Measurements from ENCODE around the gene MCOLN1.
"Not testable (repeated sequence)": the region's sequence is repeated elsewhere in the genome, so short reads cannot be mapped to it uniquely, and the experiment has no call there.

The MCOLN1 gene

DNA sequence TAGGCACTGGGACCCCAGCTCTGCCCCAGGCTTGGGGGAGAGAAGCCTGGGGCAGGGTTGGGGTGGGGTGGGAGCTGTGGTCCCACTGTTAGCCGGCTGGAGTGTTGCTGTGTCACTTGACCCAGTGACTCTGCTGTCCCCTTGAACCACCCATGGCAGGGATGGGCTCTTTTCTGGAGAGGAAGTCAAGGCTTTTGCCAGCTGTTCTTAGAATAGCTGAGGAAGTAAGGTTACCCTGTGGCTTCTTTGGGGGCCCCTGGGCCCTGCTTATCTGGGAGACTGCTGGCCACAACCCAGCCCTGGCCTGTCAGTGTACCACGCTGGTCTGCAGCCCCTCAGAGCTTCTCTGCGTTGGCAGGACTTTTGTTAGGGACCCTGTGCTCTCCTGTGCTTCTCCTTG is 22.2 kb downstream of the MCOLN1 start:
- DNase-seq = peak; percentile 90 to 95

DNA sequence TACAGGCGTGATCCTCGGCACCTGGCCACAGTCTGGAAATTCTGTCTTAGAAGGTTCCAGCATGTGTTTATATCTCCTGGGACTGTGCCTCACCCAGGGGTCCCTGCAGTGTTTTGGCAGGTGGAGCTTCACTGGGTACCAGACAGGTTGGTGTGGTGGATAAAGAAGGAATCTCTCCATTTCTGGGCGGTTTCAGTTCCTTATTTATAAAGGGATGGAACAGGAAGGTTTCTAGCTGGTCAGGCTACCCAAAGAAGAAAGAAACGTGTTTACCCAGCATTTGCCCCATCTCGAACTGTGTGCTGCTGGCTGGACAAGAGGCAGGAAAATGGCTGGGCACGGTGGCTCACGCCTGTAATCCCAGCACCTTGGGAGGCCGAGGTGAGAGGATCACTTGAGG is 22.9 kb downstream of the MCOLN1 start:
- DNase-seq = peak; percentile 46 to 62

DNA sequence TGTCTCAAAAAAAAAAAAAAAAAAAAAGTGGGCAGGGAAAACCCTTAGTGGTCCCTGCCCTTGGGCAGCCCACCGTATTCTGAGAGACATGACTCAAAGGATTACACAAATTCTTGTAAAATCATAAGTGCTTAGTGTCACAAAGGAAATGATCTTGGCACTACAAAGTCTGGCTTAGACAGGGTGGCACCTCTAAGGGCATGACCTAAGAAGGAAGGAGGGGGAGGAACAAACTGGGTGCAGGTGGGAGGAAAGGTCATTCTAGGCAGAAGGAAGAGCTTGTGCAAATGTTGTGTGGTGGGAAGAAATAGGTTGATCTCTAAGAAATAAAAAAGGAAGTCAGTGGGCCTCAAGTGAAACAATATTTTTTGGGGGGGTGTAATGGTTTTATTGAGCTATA is 23.5 kb downstream of the MCOLN1 start:
- DNase-seq = peak; percentile 92 to 95

- DNase-seq = peak in 1 of 2 donors; percentile 40
Observed at GRCh38 chr19:7547159-7547558, 24.7 kb downstream of the MCOLN1 start.

GRCh38 chr19:7549429-7550148 is 27.2 kb downstream of the MCOLN1 start:
- DNase-seq = peak; percentile 66 to 74

- DNase-seq = no peak
Observed at GRCh38 chr19:7550169-7550770, 27.8 kb downstream of the MCOLN1 start.

- DNase-seq = no peak
Observed at GRCh38 chr19:7550987-7551761, 28.8 kb downstream of the MCOLN1 start.

- no peak for DNase-seq
Observed at GRCh38 chr19:7552781-7553180, 30.4 kb downstream of the MCOLN1 start.

- DNase-seq = no peak
Observed at GRCh38 chr19:7554565-7554964, 32.1 kb downstream of the MCOLN1 start.

DNA sequence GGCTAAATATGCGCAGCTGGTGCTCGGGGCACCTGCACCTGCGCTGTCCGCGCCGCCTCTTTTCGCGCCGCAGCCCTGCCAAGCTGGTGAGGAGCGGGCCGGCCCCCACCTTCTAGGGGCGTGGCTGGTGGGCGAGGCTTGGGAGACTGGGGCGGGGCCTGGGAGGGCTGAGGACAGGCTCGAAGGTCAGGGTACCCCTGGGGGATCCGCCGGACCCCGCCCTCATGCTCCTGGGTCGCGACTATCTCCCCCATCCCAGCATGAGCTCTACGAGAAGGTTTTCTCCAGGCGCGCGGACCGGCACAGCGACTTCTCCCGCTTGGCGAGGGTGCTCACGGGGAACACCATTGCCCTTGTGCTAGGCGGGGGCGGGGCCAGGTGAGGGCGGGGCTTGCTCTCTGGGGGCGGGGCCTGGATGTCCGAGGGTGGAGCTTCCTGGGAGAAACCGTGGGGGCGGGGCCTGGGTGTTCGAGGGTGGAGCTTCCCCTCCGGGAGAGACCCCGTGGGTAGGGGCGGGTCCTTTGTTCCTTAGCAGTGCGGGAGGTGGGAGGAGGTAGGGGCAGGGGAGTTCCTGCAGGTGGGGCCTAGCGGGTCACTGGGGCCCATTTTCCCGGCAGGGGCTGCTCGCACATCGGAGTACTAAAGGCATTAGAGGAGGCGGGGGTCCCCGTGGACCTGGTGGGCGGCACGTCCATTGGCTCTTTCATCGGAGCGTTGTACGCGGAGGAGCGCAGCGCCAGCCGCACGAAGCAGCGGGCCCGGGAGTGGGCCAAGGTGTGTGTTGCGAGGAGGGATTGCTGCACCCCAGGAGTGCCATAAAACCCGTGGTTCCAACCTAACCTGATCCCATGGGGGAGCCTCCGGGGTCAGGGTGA is 32.8 kb downstream of the MCOLN1 start:
- DNase-seq = peak in 1 of 2 donors; percentile 21

DNA sequence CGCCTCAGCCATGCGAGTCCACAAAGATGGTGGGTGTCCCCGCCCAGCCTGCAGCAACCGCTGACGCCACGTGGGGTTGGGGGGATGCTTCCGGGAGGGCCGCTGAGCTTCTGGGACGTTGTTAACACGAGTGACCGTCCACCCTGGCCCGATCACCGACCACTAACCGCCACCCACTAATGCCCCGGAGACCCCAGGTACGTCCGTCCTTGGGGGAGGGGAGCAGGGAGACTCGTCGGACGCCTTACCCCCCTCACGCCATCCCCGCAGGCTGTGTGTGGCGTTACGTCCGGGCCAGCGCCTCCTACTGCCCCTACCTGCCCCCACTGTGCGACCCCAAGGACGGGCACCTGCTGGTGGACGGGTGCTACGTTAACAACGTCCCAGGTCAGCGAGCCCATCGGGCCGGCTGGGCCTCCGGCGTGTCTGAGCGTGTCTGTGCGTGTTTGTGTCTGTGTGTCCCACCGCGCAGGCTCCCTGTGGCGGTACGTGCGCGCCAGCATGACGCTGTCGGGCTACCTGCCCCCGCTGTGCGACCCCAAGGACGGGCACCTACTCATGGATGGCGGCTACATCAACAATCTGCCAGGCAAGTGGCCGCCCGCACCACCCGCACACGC is 34.4 kb downstream of the MCOLN1 start:
- DNase-seq = no peak

DNA sequence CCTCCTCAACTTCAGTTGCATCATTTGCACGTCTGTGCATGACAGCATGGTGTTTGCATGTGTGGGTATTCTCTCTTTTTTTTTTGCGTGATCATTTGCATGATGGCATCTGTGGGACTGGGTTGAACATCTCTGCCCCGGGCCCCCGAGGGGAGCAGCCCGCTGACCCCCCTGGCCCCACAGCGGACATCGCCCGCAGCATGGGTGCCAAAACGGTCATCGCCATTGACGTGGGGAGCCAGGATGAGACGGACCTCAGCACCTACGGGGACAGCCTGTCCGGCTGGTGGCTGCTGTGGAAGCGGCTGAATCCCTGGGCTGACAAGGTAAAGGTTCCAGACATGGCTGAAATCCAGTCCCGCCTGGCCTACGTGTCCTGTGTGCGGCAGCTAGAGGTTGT is 36.2 kb downstream of the MCOLN1 start:
- no peak for DNase-seq

- no peak for DNase-seq
Observed at GRCh38 chr19:7559102-7559501, 36.7 kb downstream of the MCOLN1 start.

DNA sequence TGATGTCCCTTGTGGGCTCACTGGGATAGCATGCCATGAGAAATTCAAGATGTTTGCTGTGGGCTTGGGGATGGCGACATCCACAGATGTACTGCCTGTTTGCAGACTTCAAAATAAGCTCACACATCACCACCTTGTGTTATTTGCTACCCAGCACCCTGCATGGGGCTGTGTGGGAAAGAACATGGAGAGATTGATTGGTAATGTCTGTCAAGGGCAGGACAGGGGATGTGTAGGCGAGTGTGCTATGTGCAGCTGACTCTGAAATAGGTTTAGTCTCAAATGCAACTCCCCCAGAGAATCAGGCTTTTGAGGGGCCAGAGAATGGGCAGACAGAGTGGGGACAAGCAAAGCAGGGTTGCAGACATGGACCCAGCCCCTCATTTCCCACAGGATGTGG is 37.8 kb downstream of the MCOLN1 start:
- DNase-seq = peak; percentile 45 to 62

- peak; percentile 57 to 82 for DNase-seq
Observed at GRCh38 chr19:7561325-7561724, 38.9 kb downstream of the MCOLN1 start.

- no peak for DNase-seq
Observed at GRCh38 chr19:7562646-7563393, 40.4 kb downstream of the MCOLN1 start.

DNA sequence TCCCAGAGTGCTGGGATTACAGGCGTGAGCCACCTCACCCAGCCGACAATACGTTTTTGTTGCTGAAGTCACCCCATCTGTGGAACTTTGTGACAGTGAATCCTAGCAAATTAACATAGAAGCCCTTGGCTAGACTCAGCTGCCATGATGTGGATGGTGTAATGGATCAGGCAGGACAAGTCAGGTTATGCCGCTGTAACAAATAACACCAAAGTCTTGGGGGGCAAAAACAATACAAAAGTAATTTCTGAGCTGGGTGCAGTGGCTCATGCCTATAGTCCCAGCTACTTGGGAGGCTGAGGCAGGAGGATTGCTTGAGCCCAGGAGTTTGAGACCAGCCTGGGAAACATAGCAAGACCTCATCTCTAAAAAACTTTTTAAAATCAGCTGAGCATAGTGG is 42.4 kb downstream of the MCOLN1 start:
- no peak for DNase-seq

DNA sequence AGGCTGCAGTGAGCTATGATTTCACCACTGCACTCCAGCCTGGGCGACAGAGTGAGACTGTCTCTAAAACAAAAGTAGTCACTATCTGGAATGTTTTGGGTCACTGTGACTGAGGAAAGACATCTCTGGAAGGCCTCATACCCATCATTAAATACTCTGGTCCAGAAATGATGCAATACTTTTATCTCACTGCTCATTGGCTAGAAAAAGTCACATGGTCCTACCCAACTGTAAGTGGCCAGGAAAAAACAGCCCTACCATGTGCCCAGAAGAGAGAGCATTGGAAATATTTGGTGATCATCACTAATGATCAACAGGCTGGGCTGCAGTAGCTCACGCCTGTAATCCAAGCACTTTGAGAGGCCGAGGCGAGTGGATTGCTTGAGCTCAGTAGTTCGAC is 42.9 kb downstream of the MCOLN1 start:
- no peak for DNase-seq

GRCh38 chr19:7570761-7571160 is 48.3 kb downstream of the MCOLN1 start:
- no peak for DNase-seq

DNA sequence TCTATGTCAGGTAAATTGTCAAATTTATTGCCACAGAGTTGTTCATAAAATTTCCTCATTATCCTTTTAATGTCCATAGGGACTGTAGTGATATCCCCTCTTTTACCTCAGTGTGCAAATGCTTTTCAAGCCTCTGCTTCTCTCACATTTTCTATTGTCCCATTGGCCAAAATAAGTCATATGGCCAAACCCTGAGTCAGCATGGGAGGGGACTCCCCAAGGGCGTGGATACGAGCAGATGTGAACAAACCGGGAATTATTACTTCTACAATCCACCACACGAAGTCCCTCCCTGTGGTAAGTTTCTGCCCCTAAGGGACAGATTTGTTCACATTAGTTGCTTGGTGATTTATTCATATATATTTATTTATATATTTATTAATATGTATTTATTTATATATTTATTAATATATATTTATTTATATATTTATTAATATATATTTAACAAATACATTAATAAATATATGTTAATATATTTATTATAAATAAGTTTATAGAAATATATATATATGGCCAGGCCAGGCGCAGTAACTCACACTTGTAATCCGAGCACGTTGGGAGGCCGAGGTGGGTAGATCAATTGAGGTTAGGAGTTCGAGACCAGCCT is 53.1 kb downstream of the MCOLN1 start:
- DNase-seq = peak; percentile 40 to 67

DNA sequence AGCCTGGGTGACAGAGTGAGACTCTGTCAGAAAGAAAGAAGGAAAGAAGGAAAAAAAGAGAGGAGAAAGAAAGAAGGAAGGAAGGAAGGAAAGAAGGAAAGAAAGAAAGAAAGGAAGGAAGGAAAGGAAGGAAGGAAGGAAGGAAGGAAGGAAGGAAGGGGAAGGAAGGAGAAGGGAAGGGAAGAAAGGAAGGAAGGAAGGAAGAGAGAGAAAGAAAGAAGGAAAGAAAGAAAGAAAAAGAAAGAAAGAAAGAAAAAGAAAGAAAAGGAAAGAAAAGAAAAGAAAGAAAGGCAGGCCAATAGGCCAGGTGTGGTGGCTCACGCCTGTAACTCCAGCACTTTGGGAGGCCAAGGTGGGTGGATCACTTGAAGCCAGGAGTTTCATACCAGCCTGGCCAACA is 55.0 kb downstream of the MCOLN1 start:
- not testable (repeated sequence) for DNase-seq

Data from inflammatory macrophage (primary cell).